Measurements from ENCODE around the gene MTM1. TPM values are rescaled to one million over a fixed set of nuclear protein-coding genes. Genes with fewer than 3 reads are reported as not detected.

Gene MTM1
- total RNA-seq, 1 experiment from 2014 or later, result 11.6 TPM

DNA sequence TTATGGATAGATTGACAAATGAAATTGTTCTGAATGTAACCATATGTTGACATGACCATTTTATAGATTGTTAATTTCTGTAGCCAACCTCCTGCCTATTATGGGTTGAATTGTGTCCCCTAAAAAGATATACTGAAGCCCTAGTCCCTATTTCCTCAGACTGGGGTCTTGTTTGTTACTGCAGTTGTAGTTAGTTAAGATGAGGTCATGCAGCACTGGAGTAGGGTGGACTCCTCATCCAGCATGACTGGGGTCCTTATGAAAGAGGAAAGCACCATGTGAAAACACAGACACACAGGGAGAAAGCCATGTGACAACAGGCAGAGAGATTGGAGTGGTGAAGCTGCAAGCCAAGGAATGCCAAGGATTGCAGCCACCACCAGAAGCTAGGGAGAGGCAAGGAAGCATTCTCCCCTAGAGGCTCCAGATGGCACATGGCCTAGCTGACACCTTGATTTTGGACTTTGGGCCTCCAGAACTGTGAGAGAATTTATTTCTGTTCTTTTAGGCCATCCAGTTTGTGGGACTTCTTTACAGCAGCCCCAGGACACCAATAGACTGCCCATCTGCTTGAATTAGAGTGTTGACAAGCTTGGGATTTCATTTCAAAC lies 14.0 kb downstream of the MTM1 start:
- CTCF ChIA-PET, result interaction anchor here (0.6 kb wide), 1 partner anchor 88 kb away, joined by 3 read pairs; no protein-coding TSS in a partner anchor
- Mint-ChIP-seq H3K4me1 (ENCODE audit: insufficient read depth, unreplicated experiment) (peaks cover 20% of the 10 kb centered on the region), H3K27me3 (ENCODE audit: insufficient read depth, unreplicated experiment) (no peaks in the 10 kb centered on the region), H3K9me3 (ENCODE audit: unreplicated experiment) (no peaks in the 10 kb centered on the region), H3K27ac (ENCODE audit: low read depth, unreplicated experiment) (no peak overlapping the region), H3K36me3 (ENCODE audit: insufficient read depth, unreplicated experiment) (peaks cover 11% of the 10 kb centered on the region), H3K4me3 (ENCODE audit: unreplicated experiment) (no peak overlapping the region)
- TF ChIP-seq, protein P1, sequence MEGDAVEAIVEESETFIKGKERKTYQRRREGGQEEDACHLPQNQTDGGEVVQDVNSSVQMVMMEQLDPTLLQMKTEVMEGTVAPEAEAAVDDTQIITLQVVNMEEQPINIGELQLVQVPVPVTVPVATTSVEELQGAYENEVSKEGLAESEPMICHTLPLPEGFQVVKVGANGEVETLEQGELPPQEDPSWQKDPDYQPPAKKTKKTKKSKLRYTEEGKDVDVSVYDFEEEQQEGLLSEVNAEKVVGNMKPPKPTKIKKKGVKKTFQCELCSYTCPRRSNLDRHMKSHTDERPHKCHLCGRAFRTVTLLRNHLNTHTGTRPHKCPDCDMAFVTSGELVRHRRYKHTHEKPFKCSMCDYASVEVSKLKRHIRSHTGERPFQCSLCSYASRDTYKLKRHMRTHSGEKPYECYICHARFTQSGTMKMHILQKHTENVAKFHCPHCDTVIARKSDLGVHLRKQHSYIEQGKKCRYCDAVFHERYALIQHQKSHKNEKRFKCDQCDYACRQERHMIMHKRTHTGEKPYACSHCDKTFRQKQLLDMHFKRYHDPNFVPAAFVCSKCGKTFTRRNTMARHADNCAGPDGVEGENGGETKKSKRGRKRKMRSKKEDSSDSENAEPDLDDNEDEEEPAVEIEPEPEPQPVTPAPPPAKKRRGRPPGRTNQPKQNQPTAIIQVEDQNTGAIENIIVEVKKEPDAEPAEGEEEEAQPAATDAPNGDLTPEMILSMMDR (IDR thresholded peaks at IDR 0.05; ENCODE audit: unreplicated experiment), result no peak
- no peak for DNase-seq (ENCODE audit: unreplicated experiment)
- BruUV-seq (replicated peaks), result no TSS peak
- POLR2A ChIA-PET, result interaction anchor here (1.1 kb wide), 1 partner anchor 10 kb away, joined by 3 read pairs; no protein-coding TSS in a partner anchor
- intact Hi-C loops (cut with micrococcal nuclease), result no loop called here

DNA sequence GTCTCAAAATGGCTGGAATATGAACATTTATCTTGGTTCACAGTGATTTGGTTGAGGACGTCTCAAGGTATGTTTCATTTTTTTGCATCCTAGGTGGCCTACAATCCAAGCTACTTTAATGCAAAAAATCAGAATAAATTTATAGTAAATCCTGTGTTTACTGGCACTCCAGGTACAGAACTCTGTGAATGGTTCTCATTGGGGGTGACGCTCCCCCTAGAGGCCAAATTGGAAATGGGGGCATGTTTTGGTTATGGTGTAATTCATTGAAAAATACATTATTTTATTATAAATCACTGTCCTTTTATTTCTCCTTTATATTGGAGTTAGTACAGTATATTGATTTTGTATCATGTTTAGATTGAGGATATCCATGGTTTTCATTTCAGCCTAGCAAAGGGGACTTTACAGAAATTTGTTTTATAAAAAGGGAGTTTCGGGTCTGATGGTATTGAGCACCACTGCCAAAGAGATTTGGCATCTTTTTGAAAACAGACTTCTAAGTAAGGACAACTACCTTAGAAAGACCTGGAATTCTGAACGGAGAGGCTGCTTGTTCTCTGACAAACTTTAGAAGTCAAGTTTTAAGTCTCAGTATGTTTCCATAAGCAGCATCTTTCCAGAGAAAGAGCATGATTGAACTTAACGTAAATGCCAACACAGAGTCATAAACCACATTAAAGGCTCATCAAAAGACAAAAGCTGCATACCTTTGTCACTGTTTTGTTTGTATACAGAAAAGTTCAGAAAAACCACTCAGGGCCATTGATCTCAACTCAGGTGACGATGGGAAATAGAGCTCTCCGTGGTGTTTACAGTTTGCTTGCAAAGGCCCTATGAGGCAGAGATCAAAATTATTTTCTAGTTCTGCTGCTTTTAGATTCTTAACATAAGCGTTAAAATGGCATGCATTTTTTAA lies 19.4 kb downstream of the MTM1 start:
- no peaks in the 10 kb centered on the region for H3K4me1 Mint-ChIP-seq (ENCODE audit: insufficient read depth, unreplicated experiment)
- TF ChIP-seq, protein P1 (IDR thresholded peaks at IDR 0.05; ENCODE audit: unreplicated experiment), result peak; percentile 44
- intact Hi-C loops (cut with micrococcal nuclease), result loop anchor here (1.0 to 2.0 kb wide), 2 partner anchors 44 to 625 kb away; no protein-coding TSS in a partner anchor
- no TSS peak for BruUV-seq (replicated peaks)
- H3K9me3 Mint-ChIP-seq (ENCODE audit: unreplicated experiment), result no peaks in the 10 kb centered on the region
- CTCF ChIA-PET, result interaction anchor here (0.5 to 1.4 kb wide), 7 partner anchors 11 to 626 kb away, joined by 3 to 5 read pairs (median 3); no protein-coding TSS in a partner anchor
- no peak overlapping the region for H3K27ac Mint-ChIP-seq (ENCODE audit: low read depth, unreplicated experiment)
- peak; percentile 61 for DNase-seq (ENCODE audit: unreplicated experiment)
- POLR2A ChIA-PET, result interaction anchor here (0.7 kb wide), 1 partner anchor 448 kb away, joined by 3 read pairs; no protein-coding TSS in a partner anchor
- H3K4me3 Mint-ChIP-seq (ENCODE audit: unreplicated experiment), result no peak overlapping the region
- H3K36me3 Mint-ChIP-seq (ENCODE audit: insufficient read depth, unreplicated experiment), result peaks cover 4% of the 10 kb centered on the region
- no peaks in the 10 kb centered on the region for H3K27me3 Mint-ChIP-seq (ENCODE audit: insufficient read depth, unreplicated experiment)

DNA sequence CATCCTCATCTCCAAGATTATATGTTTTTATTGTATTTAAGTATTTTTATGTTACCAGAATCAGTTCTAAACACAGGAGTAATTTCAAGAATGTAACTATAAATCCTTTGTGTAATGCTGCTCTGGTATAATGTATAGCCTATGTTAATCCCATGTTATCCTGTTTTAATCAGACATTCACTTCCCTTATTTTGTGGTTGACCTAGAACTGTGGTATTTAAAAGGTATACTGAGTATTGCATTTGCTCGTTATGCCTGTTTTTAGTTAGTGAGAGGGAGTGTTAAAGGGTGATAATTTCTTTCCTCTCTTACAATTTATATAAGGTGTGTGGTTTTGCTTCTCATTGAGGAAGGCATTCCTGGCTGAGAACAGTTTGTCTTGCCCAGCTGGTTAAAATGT lies 26.2 kb downstream of the MTM1 start:
- Mint-ChIP-seq H3K27me3 (ENCODE audit: insufficient read depth, unreplicated experiment) (no peaks in the 10 kb centered on the region), H3K9me3 (ENCODE audit: unreplicated experiment) (no peaks in the 10 kb centered on the region), H3K4me1 (ENCODE audit: insufficient read depth, unreplicated experiment) (peaks cover 4% of the 10 kb centered on the region), H3K4me3 (ENCODE audit: unreplicated experiment) (no peak overlapping the region), H3K27ac (ENCODE audit: low read depth, unreplicated experiment) (no peak overlapping the region), H3K36me3 (ENCODE audit: insufficient read depth, unreplicated experiment) (peaks cover 25% of the 10 kb centered on the region)
- POLR2A ChIA-PET, result interaction anchor here (0.7 kb wide), 1 partner anchor 13 kb away, joined by 3 read pairs; no protein-coding TSS in a partner anchor
- CTCF ChIA-PET, result interaction anchor here (0.6 to 1.1 kb wide), 2 partner anchors 9 to 13 kb away, joined by 3 read pairs; no protein-coding TSS in a partner anchor
- BruUV-seq (replicated peaks), result no TSS peak
- intact Hi-C loops (cut with micrococcal nuclease), result no loop called here
- DNase-seq (ENCODE audit: unreplicated experiment), result no peak
- TF ChIP-seq, protein P1 (IDR thresholded peaks at IDR 0.05; ENCODE audit: unreplicated experiment), result no peak

DNA sequence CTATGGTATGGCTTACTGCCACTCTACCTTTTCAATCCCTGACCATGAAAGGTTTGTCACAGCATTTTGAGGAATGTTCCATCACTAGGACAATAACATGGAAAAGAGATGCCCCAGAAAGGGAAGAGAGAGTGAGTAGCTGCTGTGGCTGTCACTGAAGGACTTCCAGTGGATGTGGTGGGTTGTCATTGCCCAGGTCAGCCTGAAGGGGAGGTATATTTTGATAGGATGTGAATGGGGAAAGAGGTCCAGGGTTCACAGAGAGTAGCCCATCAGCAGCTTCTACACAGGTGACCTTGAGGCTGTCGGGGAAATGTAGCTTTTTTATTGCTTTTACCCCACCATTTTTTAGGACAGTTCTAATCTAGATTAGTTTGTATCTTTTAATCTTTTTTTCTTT lies 30.8 kb downstream of the MTM1 start:
- H3K27ac Mint-ChIP-seq (ENCODE audit: low read depth, unreplicated experiment), result no peak overlapping the region
- peaks cover 12% of the 10 kb centered on the region for H3K27me3 Mint-ChIP-seq (ENCODE audit: insufficient read depth, unreplicated experiment)
- POLR2A ChIA-PET, result interaction anchor here (1.4 kb wide), 1 partner anchor 22 kb away, joined by 3 read pairs; no protein-coding TSS in a partner anchor
- CTCF ChIA-PET, result interaction anchor here (1.0 to 1.6 kb wide), 4 partner anchors 11 to 50 kb away, joined by 3 to 5 read pairs (median 4); no protein-coding TSS in a partner anchor
- no TSS peak for BruUV-seq (replicated peaks)
- intact Hi-C loops (cut with micrococcal nuclease), result no loop called here
- no peak overlapping the region for H3K4me3 Mint-ChIP-seq (ENCODE audit: unreplicated experiment)
- TF ChIP-seq, protein P1 (IDR thresholded peaks at IDR 0.05; ENCODE audit: unreplicated experiment), result no peak
- DNase-seq (ENCODE audit: unreplicated experiment), result no peak
- no peaks in the 10 kb centered on the region for H3K4me1 Mint-ChIP-seq (ENCODE audit: insufficient read depth, unreplicated experiment)
- peaks cover 25% of the 10 kb centered on the region for H3K36me3 Mint-ChIP-seq (ENCODE audit: insufficient read depth, unreplicated experiment)
- peaks cover 15% of the 10 kb centered on the region for H3K9me3 Mint-ChIP-seq (ENCODE audit: unreplicated experiment)

All from MCF 10A (cell line).